GM23248 (cell line): ENCODE measurements around the gene TNFAIP8L3. TPM values are rescaled to one million over a fixed set of nuclear protein-coding genes. Genes with fewer than 3 reads are reported as not detected.

Experiments
- DNase-seq: peaks from one replicate; pipeline ENCODE4 v3.0.0-alpha.2; 2015
- H2AFZ ChIP-seq: fragments of 200-600 bp; sonication (generic); 2 replicates; pipeline ENCODE4 v1.6.1; 2016; ENCODE audit warnings: antibody characterized with exemption
- H3F3A ChIP-seq: fragments of 200-600 bp; sonication (generic); 2 replicates; pipeline ENCODE4 v1.6.1; 2016; ENCODE audit warnings: mild to moderate bottlenecking, antibody characterized with exemption, mixed run types; ENCODE audit not compliant: insufficient read depth
- H3K27ac ChIP-seq: fragments of 200-600 bp; sonication (generic); 2 replicates; pipeline ENCODE4 v1.5.1; 2016; ENCODE audit warnings: mild to moderate bottlenecking
- H3K27me3 ChIP-seq: fragments of 200-600 bp; sonication (generic); replicated peaks from 2 replicates; pipeline ENCODE4 v1.6.1; 2016; ENCODE audit warnings: mild to moderate bottlenecking; ENCODE audit not compliant: insufficient read depth
- H3K36me3 ChIP-seq: fragments of 200-600 bp; sonication (generic); 2 replicates; pipeline ENCODE4 v1.6.1; 2016; ENCODE audit warnings: low read depth, mild to moderate bottlenecking
- H3K4me1 ChIP-seq: fragments of 200-600 bp; sonication (generic); 2 replicates; pipeline ENCODE4 v1.6.1; 2016; ENCODE audit warnings: mild to moderate bottlenecking; ENCODE audit not compliant: insufficient read depth
- H3K4me2 ChIP-seq: fragments of 200-600 bp; sonication (generic); one replicate; pipeline ENCODE4 v1.6.1; 2016; ENCODE audit warnings: mild to moderate bottlenecking; ENCODE audit not compliant: unreplicated experiment
- H3K4me3 ChIP-seq: fragments of 200-600 bp; sonication (generic); 2 replicates; pipeline ENCODE4 v1.5.1; 2016; ENCODE audit warnings: mild to moderate bottlenecking
- H3K79me2 ChIP-seq: fragments of 200-600 bp; sonication (generic); 2 replicates; pipeline ENCODE4 v1.6.1; 2016; ENCODE audit warnings: mild to moderate bottlenecking; ENCODE audit not compliant: insufficient read depth
- H3K9ac ChIP-seq: fragments of 200-600 bp; sonication (generic); 2 replicates; pipeline ENCODE4 v1.6.1; 2016; ENCODE audit warnings: mild to moderate bottlenecking
- H3K9me2 ChIP-seq: fragments of 200-600 bp; sonication (generic); 2 replicates; pipeline ENCODE4 v1.6.1; 2016; ENCODE audit warnings: mixed run types, mild to moderate bottlenecking, moderate library complexity; ENCODE audit not compliant: insufficient read depth
- H3K9me3 ChIP-seq: fragments of 200-600 bp; sonication (generic); one replicate; pipeline ENCODE4 v1.6.1; 2017; ENCODE audit warnings: low read depth
- H4K20me1 ChIP-seq: fragments of 200-600 bp; sonication (generic); 2 replicates; pipeline ENCODE4 v1.6.0; 2016; ENCODE audit not compliant: insufficient read depth
- EZH2 ChIP-seq: fragments of 200-600 bp; sonication (generic); IDR thresholded peaks from 2 replicates; pipeline ENCODE4 v1.6.1; 2018; ENCODE audit warnings: antibody characterized with exemption, mild to moderate bottlenecking; ENCODE audit not compliant: insufficient read depth, poor library complexity, severe bottlenecking
- EZH2phosphoT487 ChIP-seq: fragments of 200-600 bp; sonication (generic); IDR thresholded peaks from 2 replicates; pipeline ENCODE4 v1.6.1; 2018; ENCODE audit warnings: antibody characterized with exemption, moderate library complexity, mild to moderate bottlenecking, low read depth; ENCODE audit not compliant: insufficient read depth
- WGBS, 2 experiments: methylation state at CpG; one replicate each; pipeline ENCODE4 v1.1.6; 2015 to 2017; ENCODE audit warnings: low lambda C conversion rate in 2 of 2, low coverage in 1 of 2; ENCODE audit errors: missing lambda C conversion rate in 2 of 2; 5-methylcytosine and 5-hydroxymethylcytosine counted together
- in situ Hi-C: fragments of 300-500 bp; cut with MboI; formaldehyde crosslinking; loops from 2 replicates; pipeline ENCODE4 v1.15.0; 2020
- polyA plus RNA-seq: library from polyadenylated mRNA; unstranded; fragments of >200 nt; fragmentation: Nextera tagmentation; extraction: Ambion mirVana; gene quantifications from 2 replicates; pipeline ENCODE4 v1.2.1, GENCODE V29; 2016
- total RNA-seq: library from RNA; depleted of rRNA; stranded (reverse); fragments of >200 nt; shearing (Covaris generic); gene quantifications from 2 replicates; pipeline ENCODE4 v1.2.3, GENCODE V29; 2014

The TNFAIP8L3 gene
- total and polyA plus RNA-seq, 2 experiments from 2014 or later = 2.0 to 2.8 TPM

GRCh38 chr15:51114437-51115119, 19.9 kb upstream of the TNFAIP8L3 start:
- H3K4me1 ChIP-seq = peaks cover 27% of the 10 kb centered on the region
- no peak overlapping the region for H3K9ac ChIP-seq
- peaks cover 32% of the 10 kb centered on the region for H3F3A ChIP-seq
- no peak overlapping the region for H2AFZ ChIP-seq
- 55 to 62% methylated on average over 5 of the region's 5 CpGs for WGBS, 2 experiments
- H3K79me2 ChIP-seq = no peaks in the 10 kb centered on the region
- no peak overlapping the region for H3K4me2 ChIP-seq
- no peaks in the 10 kb centered on the region for H3K36me3 ChIP-seq
- no peak overlapping the region for H3K4me3 ChIP-seq
- peak; percentile 56 for DNase-seq
- no peaks in the 10 kb centered on the region for H3K9me3 ChIP-seq
- H4K20me1 ChIP-seq = no peaks in the 10 kb centered on the region
- TF ChIP-seq EZH2phosphoT487 (no peak), EZH2 (no peak)
- no peak overlapping the region for H3K27ac ChIP-seq
- in situ Hi-C loops = no loop called here
- H3K27me3 ChIP-seq = no peaks in the 10 kb centered on the region
- no peaks in the 10 kb centered on the region for H3K9me2 ChIP-seq

DNA sequence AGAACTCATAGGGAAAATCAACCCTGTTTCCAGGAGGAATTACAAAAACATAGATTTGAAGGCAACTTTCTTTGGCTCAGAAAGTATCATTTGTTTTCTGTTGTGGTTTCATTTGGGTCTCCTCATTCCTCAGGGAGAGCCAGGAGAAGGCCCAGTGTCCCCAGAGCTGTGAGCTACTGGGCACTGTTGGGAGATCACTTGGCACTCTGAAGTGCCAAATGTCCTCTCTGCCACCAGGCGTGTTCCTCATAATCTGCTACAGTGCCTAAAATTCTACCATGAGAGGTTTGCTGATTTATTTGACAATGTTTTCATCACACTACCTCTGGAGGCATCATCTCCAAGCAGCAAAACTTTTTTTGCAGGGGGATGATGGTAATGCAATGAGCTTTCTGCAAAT, 17.4 kb upstream of the TNFAIP8L3 start:
- no peak overlapping the region for H2AFZ ChIP-seq
- H4K20me1 ChIP-seq = no peaks in the 10 kb centered on the region
- H3K79me2 ChIP-seq = no peaks in the 10 kb centered on the region
- TF ChIP-seq EZH2phosphoT487 = no peak
- no peak for TF ChIP-seq EZH2
- no peak for DNase-seq
- H3K4me2 ChIP-seq = no peak overlapping the region
- H3K9ac ChIP-seq = no peak overlapping the region
- H3F3A ChIP-seq = peaks cover 46% of the 10 kb centered on the region
- WGBS, 2 experiments = 95 to 96% methylated on average over 1 of the region's 1 CpG
- in situ Hi-C loops = no loop called here
- H3K27ac ChIP-seq = no peak overlapping the region
- H3K27me3 ChIP-seq = no peaks in the 10 kb centered on the region
- H3K9me2 ChIP-seq = no peaks in the 10 kb centered on the region
- H3K9me3 ChIP-seq = no peaks in the 10 kb centered on the region
- H3K4me1 ChIP-seq = peaks cover 34% of the 10 kb centered on the region
- no peak overlapping the region for H3K4me3 ChIP-seq
- H3K36me3 ChIP-seq = no peaks in the 10 kb centered on the region

DNA sequence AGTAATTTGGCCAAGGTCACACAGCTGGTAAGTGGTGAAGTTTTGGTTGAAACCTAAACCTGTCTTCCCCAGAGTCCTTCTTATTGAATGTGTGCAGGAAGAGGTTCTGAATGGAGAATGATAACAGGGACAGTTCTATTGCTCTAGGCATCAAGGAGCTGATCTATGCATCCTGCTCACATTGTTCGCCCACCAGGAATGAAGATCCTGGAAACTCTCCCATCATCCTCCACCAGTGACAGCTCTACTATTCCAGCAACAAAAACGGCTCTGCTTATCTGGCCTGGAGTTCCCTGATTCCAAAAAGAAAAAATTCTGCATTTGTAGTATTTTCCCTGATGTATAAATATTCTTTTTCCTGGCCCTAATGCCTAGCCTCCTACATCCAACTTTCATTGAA, 16.4 kb upstream of the TNFAIP8L3 start:
- TF ChIP-seq EZH2 = no peak
- TF ChIP-seq EZH2phosphoT487 = no peak
- H2AFZ ChIP-seq = no peak overlapping the region
- H3K4me2 ChIP-seq = no peak overlapping the region
- no peaks in the 10 kb centered on the region for H3K9me3 ChIP-seq
- peaks cover 30% of the 10 kb centered on the region for H3K4me1 ChIP-seq
- H3K79me2 ChIP-seq = no peaks in the 10 kb centered on the region
- in situ Hi-C loops = no loop called here
- H3K4me3 ChIP-seq = no peak overlapping the region
- H3K9ac ChIP-seq = no peak overlapping the region
- no peaks in the 10 kb centered on the region for H3K36me3 ChIP-seq
- DNase-seq = peak; percentile 47
- 58 to 66% methylated on average over 2 of the region's 2 CpGs for WGBS, 2 experiments
- H3K27ac ChIP-seq = no peak overlapping the region
- H3K27me3 ChIP-seq = no peaks in the 10 kb centered on the region
- no peaks in the 10 kb centered on the region for H3K9me2 ChIP-seq
- no peaks in the 10 kb centered on the region for H4K20me1 ChIP-seq
- peaks cover 45% of the 10 kb centered on the region for H3F3A ChIP-seq

- 97 to 100% methylated on average over 3 of the region's 3 CpGs for WGBS, 2 experiments
- Histone ChIP-seq H2AFZ (no peak overlapping the region), H4K20me1 (no peaks in the 10 kb centered on the region), H3K9me3 (no peaks in the 10 kb centered on the region), H3K27me3 (no peaks in the 10 kb centered on the region), H3K27ac (peak overlapping the region; percentile 85), H3K4me2 (no peak overlapping the region), H3F3A (peaks cover 45% of the 10 kb centered on the region), H3K4me1 (peaks cover 30% of the 10 kb centered on the region), H3K79me2 (no peaks in the 10 kb centered on the region), H3K9ac (no peak overlapping the region), H3K4me3 (no peak overlapping the region), H3K36me3 (no peaks in the 10 kb centered on the region), H3K9me2 (no peaks in the 10 kb centered on the region)
- no peak for DNase-seq
- no peak for TF ChIP-seq EZH2
- no peak for TF ChIP-seq EZH2phosphoT487
- in situ Hi-C loops = no loop called here
Measured at GRCh38 chr15:51110171-51110570, 15.5 kb upstream of the TNFAIP8L3 start.
